Fibroblast of gingiva (primary cell): ENCODE measurements around the gene DHCR24.

Source experiments
- DNase-seq: peaks from one replicate; pipeline ENCODE4 v3.0.0-alpha.2; 2011; ENCODE audit warnings: low read depth

DHCR24 gene

GRCh38 chr1:54865238-54866073, 21.5 kb downstream of the DHCR24 start:
- no peak for DNase-seq

GRCh38 chr1:54864460-54865208, 22.4 kb downstream of the DHCR24 start:
- DNase-seq, result peak; percentile 56

- DNase-seq, result no peak
Measured at GRCh38 chr1:54863267-54863665, 23.7 kb downstream of the DHCR24 start.

DNA sequence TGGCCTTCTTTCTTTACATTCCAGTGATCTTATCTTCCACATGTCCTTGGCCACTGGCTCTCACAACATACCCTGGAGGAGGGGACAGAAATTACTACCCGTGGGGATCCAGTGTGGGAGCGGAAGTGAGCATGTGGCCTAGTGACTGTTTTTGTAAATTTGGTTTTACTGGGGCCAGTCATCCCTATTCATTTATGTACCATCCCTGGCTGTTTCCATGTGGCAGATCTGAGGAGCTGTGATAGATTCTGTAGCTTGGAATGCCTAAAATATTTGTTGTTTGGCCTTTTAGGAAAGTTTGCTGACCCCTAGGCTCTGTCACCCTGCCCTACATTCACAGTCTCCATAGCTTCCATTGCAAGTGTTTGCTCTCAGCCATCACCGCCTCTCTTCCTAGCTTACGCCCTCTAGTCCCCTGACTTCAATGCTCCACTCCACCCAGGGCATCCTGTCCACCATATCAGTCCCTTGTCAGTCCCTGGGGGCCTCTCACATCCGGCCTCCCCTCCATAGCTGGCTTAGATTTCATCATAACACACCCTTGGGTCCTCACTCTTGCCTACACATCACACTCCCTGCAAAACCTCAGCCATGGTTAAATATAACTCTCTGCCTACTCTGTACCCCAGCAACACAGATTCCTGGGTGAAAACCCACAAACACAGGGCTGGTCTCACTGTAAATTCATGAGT, 25.8 kb downstream of the DHCR24 start:
- DNase-seq, result no peak

- no peak for DNase-seq
Measured at GRCh38 chr1:54859700-54860391, 27.1 kb downstream of the DHCR24 start.

- DNase-seq, result peak; percentile 63
Measured at GRCh38 chr1:54857746-54858561, 29.0 kb downstream of the DHCR24 start.

DNA sequence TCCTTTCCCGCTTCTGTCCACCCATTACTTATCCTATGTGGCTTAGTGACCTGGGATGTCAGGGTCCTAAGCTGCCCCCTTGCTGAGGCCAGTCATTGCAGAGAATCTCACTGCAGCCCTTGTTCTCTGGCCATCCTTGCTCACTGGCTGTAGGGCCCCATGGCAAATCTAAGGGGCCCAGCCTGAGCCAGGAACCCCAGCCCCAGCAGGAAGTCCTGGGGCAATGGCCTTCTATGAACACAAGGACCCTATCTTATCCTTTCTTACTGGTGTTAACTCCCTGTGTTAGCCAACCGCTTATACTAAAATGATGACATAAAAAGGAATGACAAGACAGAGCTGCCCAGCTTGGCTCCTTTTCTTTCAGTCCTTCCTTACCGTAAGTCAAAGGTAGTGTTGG, 29.9 kb downstream of the DHCR24 start:
- peak; percentile 27 for DNase-seq

GRCh38 chr1:54854381-54855020, 32.5 kb downstream of the DHCR24 start:
- DNase-seq, result peak; percentile 18

- no peak for DNase-seq
Measured at GRCh38 chr1:54853793-54854370, 33.1 kb downstream of the DHCR24 start.

- DNase-seq, result no peak
Measured at GRCh38 chr1:54853096-54853792, 33.8 kb downstream of the DHCR24 start.

DNA sequence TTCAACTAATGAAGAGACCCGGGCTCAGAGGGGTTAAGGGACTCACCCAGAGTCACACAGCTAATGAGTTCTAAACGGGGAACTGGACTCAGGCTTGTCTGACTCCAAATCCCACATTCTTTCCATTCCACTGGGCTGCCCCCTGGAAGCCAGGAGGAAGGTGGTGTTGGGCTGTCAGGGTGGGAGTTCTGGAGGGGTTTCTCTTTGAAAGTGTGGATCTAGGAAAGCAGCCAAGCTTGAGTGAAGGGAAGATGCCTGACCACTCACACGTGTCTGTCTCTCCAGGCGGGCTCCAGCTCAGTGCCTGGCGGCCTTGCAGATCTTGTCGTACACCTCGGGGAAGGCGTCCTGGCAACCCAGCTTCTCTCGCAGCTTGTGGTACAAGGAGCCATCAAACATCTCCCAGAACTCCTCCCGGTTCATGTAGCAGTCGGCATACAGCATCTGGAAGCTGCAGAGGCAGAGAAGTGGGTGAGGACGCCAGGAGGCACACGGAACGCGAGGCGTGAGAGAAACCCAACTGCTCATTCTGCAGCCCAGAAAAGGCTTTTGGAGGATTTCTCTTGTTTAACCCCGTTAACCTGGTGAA, 35.0 kb downstream of the DHCR24 start:
- DNase-seq, result no peak

GRCh38 chr1:54851406-54851805, 35.6 kb downstream of the DHCR24 start:
- DNase-seq, result no peak

DNA sequence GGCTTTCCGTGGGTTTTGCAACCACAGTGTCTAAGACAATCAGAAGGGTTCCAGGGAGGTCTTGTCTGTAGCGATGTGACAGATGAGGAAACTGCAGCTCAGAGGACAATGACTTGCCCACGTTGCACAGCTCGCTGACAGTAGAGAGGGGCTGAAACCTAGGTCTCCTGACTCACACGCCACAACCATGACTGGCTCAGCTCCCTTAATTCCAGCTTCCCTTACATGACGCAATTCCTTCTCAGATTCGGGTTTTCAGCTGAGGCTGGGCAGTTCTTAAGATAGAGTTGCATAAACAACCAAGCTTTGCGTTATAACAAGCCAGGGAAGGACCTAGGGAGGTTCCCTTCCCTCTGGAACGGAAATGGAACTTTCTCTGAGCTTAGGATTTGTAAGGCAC, 36.3 kb downstream of the DHCR24 start:
- peak; percentile 99 for DNase-seq

DNA sequence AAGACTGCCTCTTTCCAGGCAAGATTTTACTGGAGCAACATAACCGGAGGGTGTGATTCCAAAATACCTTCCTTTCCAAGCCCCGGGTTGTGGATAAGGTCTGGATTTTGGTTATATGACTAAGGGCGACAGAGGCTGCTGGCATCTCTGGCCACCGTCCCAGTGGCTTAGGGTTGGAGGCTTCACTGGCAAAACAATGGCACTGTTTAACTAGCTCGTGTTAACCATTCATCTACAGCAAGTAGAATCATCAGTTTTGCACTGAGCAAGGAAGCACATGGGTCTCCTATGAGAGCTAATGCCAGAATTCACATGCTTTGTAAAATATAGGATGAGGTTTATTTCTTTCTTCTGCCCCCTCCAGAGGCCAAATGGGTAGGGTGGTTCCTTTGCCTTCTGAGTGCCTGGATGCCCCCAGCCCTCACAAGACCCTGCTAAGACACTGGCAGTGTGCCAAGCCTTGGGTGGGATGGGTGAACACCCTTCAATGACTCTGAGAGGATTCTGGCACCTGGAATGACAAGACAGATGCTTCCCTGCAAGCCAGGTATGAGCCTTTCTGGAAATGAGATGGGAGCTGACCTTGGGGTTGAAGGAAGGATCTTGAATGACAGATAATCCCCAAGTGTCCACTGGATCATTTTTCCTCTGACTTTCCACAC, 36.8 kb downstream of the DHCR24 start:
- peak; percentile 25 for DNase-seq

- peak; percentile 43 for DNase-seq
Measured at GRCh38 chr1:54849219-54850068, 37.6 kb downstream of the DHCR24 start.

DNA sequence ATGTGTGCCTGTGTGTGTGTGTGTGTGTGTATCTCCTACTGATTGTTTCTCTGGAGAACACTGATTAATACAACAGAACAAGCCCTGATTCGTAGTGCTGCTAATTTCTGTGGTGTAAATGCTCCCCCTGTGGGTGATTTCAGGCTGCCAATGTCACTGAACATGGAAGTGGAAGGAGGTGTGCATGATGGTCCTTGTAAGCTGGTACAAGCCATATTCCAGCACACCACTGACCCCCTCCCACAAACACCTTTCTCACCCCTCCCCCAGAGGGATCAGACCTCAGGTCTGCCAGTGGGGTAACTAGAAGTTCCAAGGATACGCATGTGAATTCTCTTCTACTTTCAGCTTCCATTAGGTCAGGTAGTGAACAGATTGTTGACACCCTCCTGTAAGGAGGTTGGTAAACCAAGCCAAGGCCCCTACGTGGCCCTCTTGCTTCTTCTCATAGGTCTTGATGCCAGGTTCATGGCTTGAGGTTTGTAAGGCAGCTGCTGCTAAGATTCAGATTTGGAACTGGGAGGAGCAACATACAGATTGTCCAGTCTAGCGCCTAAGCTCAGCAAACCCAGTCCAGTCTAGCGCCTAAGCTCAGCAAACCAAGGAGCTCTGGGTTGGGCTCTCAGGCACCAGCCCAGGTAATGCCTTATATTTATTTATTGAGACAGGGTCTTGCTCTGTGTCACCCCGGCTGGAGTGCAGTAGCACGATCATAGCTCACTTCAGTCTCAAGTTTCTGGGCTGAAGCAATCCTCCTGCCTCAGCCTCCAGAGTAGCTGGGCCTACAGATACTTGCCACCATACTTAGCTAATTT, 38.7 kb downstream of the DHCR24 start:
- DNase-seq, result no peak

DNA sequence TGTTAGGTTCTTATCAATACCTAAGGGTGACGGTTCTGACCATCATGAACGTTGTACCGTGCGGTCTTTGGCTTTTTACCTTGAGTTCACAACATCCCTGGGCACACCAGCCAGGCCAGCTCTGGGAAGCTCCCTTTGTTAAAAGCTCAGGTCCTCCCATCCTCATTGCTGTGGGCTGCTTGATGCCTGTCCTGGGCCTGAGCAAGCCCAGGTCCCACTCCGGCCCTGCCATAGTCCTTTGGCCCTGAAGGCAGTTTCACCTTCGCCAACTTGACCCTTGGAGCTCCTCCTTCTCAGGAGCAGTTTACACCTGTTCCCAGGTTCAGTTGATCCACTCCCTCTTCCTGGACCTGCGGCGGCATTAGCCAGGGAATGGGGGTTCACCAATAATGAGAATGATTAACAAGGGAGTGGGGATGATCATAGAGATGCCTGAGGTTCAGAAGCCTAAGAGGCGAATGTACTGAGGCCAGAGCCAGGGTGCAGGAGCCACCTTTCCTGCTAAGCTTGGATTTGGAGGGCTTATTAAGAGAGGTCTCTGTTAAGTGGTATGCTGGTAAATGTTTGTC, 40.2 kb downstream of the DHCR24 start:
- no peak for DNase-seq
